RPMI7951 (cell line): ENCODE data around the gene MB. TPM values are rescaled to one million over a fixed set of nuclear protein-coding genes. Genes with fewer than 3 reads are reported as not detected.
A peak's percentile ranks its signal among the peaks of the same experiment; 100 is the strongest.
"Not testable (repeated sequence)": the region's sequence is repeated elsewhere in the genome, so short reads cannot be mapped to it uniquely, and the experiment has no call there.

ENCODE experiments used
- DNase-seq: peaks from one replicate; pipeline ENCODE4 v3.0.0-alpha.2; 2012; ENCODE audit warnings: low read depth
- total RNA-seq: library from RNA; depleted of rRNA; stranded (reverse); fragments of >200 nt; shearing (Covaris generic); gene quantifications from 2 replicates; pipeline ENCODE4 v1.2.3, GENCODE V29; 2014

MB gene
- total RNA-seq, 1 experiment from 2014 or later, result 1.3 TPM

GRCh38 chr22:35638001-35638400 is 20.9 kb upstream of the MB start:
- no peak for DNase-seq

GRCh38 chr22:35637254-35637653 is 20.1 kb upstream of the MB start:
- DNase-seq, result no peak

- DNase-seq, result peak; percentile 26
These were observed 17.9 kb upstream of the MB start for GRCh38 chr22:35634943-35635540.

GRCh38 chr22:35634015-35634414 is 16.9 kb upstream of the MB start:
- no peak for DNase-seq

- DNase-seq, result no peak
These were observed 16.4 kb upstream of the MB start for GRCh38 chr22:35633520-35633919.

GRCh38 chr22:35632935-35633334 is 15.8 kb upstream of the MB start:
- no peak for DNase-seq

- peak; percentile 50 for DNase-seq
These were observed 14.5 kb upstream of the MB start for GRCh38 chr22:35631597-35631996.

GRCh38 chr22:35630891-35631290 is 13.8 kb upstream of the MB start:
- no peak for DNase-seq

- peak; percentile 69 for DNase-seq
These were observed 13.3 kb upstream of the MB start for GRCh38 chr22:35630387-35630793.

GRCh38 chr22:35629406-35630216 is 12.5 kb upstream of the MB start:
- peak; percentile 99 for DNase-seq

- no peak for DNase-seq
These were observed 11.6 kb upstream of the MB start for GRCh38 chr22:35628732-35629131.

- DNase-seq, result peak; percentile 98
These were observed 10.3 kb upstream of the MB start for GRCh38 chr22:35627267-35628041.

GRCh38 chr22:35625763-35626432 is 8.8 kb upstream of the MB start:
- no peak for DNase-seq

- no peak for DNase-seq
These were observed 7.4 kb upstream of the MB start for GRCh38 chr22:35624547-35624946.

- DNase-seq, result not testable (repeated sequence)
These were observed 6.8 kb upstream of the MB start for GRCh38 chr22:35623885-35624284.

- no peak for DNase-seq
These were observed 5.2 kb upstream of the MB start for GRCh38 chr22:35622191-35622913.

GRCh38 chr22:35621451-35621850 is 4.3 kb upstream of the MB start:
- no peak for DNase-seq

GRCh38 chr22:35620624-35621251 is 3.6 kb upstream of the MB start:
- peak; percentile 56 for DNase-seq

- DNase-seq, result no peak
These were observed 2.4 kb upstream of the MB start for GRCh38 chr22:35619336-35620094.
